ENCODE data around the gene WNT3. TPM values are rescaled to one million over a fixed set of nuclear protein-coding genes. Genes with fewer than 3 reads are reported as not detected.

Gene WNT3
- total RNA-seq: 2.0 and 2.4 TPM in 2 replicates
- long read RNA-seq, partial matches to known transcripts: 2 of 2 reads
- long read RNA-seq, other reads (novel, unspliced or antisense): 0 of 2 reads

DNA sequence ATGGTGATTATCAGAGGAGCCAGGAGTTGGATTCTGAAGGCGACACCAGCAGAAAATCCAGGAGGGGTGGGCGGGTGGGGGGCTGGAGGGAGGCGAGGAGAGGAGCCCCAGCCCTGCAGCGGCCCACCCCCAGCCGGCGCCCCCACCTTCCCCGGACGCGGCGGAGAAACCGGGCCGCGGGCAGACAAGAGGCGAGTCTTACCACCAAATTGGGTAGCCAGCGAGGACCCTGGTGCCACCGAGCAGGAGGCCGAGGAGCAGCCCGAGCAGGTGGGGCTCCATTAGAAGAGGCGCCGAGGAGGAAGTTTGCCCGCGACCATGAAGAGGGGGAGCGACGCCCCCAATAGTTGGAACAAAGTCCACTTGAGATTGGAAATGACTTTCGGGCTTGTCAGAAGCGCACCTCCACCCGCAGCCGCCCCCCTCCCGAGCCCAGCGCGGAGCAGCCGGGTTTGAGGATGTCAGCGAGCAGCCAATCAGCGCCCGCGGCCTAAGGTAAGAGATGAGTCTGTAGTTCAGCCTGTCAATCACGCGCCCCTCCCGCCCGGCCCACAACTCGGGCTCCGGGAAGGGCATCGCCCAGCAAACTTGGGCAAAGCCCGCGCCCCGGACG lies at the start of gene WNT3:
Gene WNT3 (minus strand): TSS at position 377 of the 613 bp plus-strand sequence. CDS start 95 bp downstream, at position 282.
- peaks cover 52% of the 10 kb centered on the region for H3K27me3 Mint-ChIP-seq (ENCODE audit: unreplicated experiment)
- DNase-seq (ENCODE audit: extremely low spot score, unreplicated experiment): no peak
- H3K4me3 Mint-ChIP-seq (ENCODE audit: unreplicated experiment): peak within 1 kb of the TSS; percentile 59
- no peaks in the 10 kb centered on the region for H3K36me3 Mint-ChIP-seq (ENCODE audit: unreplicated experiment)
- no peak for TF ChIP-seq CTCF (IDR thresholded peaks at IDR 0.05)
- H3K27ac Mint-ChIP-seq (ENCODE audit: unreplicated experiment): no peak within 1 kb of the TSS
- no peaks in the 10 kb centered on the region for H3K9me3 Mint-ChIP-seq (ENCODE audit: unreplicated experiment)
- peaks cover 15% of the 10 kb centered on the region for H3K4me1 Mint-ChIP-seq (ENCODE audit: unreplicated experiment)

- H3K4me3 Mint-ChIP-seq (ENCODE audit: unreplicated experiment): no peak overlapping the region
Measured at GRCh38 chr17:46866747-46867146, 48.3 kb upstream of the WNT3 start.

DNA sequence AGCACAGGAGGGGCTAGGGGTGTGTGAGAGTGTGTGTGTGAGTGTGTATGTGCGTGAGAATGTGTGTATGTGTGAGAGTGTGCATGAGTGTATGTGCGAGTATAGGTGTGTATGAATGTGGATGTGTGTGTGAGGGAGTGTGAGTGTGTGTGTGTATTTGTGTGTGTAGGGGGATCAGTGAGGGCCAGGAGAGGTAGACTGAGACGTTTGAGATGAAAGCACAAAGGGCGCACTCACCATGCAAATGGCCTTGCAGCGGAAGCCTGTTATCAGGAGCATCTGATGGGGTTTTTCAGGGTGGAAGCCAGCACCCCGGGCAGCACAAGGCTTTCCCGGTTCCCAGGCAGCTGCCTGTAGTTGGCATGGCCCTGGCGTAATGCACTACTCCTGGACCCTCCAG lies 47.8 kb upstream of the WNT3 start:
- TF ChIP-seq CTCF (IDR thresholded peaks at IDR 0.05): no peak
- H3K4me3 Mint-ChIP-seq (ENCODE audit: unreplicated experiment): no peak overlapping the region
- peaks cover 3% of the 10 kb centered on the region for H3K4me1 Mint-ChIP-seq (ENCODE audit: unreplicated experiment)
- no peak for DNase-seq (ENCODE audit: extremely low spot score, unreplicated experiment)
- peaks cover 3% of the 10 kb centered on the region for H3K27me3 Mint-ChIP-seq (ENCODE audit: unreplicated experiment)
- no peaks in the 10 kb centered on the region for H3K9me3 Mint-ChIP-seq (ENCODE audit: unreplicated experiment)
- no peak overlapping the region for H3K27ac Mint-ChIP-seq (ENCODE audit: unreplicated experiment)
- no peaks in the 10 kb centered on the region for H3K36me3 Mint-ChIP-seq (ENCODE audit: unreplicated experiment)

More at GRCh38 chr17:46866747-46867146, 48.3 kb upstream of the WNT3 start:
- no peaks in the 10 kb centered on the region for H3K36me3 Mint-ChIP-seq (ENCODE audit: unreplicated experiment)
- no peak overlapping the region for H3K27ac Mint-ChIP-seq (ENCODE audit: unreplicated experiment)
- DNase-seq (ENCODE audit: extremely low spot score, unreplicated experiment): no peak
- H3K4me1 Mint-ChIP-seq (ENCODE audit: unreplicated experiment): peaks cover 3% of the 10 kb centered on the region
- no peak for TF ChIP-seq CTCF (IDR thresholded peaks at IDR 0.05)
- H3K27me3 Mint-ChIP-seq (ENCODE audit: unreplicated experiment): peaks cover 3% of the 10 kb centered on the region
- H3K9me3 Mint-ChIP-seq (ENCODE audit: unreplicated experiment): no peaks in the 10 kb centered on the region

DNA sequence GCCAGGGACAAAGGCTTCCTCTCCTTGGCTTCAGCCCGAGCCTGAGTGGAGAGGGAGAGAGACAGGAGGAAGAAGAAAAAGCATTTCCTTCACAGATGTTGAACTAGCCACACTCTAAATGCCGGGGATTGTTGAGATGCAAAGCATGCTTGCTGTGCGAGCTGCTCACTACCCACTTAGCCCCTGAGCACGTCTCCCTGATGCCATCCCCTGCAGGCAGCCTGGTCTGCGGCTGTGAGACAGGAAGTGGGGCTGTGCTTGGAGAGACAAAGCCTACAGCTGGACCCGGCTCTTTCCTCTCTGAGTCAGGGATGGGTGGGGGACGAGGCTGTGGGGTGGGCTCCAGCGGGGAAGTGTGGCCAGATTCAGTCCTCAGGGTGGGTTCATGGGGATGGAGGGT lies 46.6 kb upstream of the WNT3 start:
- Mint-ChIP-seq H3K9me3 (ENCODE audit: unreplicated experiment) (no peaks in the 10 kb centered on the region), H3K36me3 (ENCODE audit: unreplicated experiment) (no peaks in the 10 kb centered on the region), H3K27me3 (ENCODE audit: unreplicated experiment) (peaks cover 3% of the 10 kb centered on the region), H3K4me3 (ENCODE audit: unreplicated experiment) (no peak overlapping the region), H3K27ac (ENCODE audit: unreplicated experiment) (no peak overlapping the region), H3K4me1 (ENCODE audit: unreplicated experiment) (peaks cover 3% of the 10 kb centered on the region)
- no peak for DNase-seq (ENCODE audit: extremely low spot score, unreplicated experiment)
- TF ChIP-seq CTCF (IDR thresholded peaks at IDR 0.05): no peak

GRCh38 chr17:46863383-46864121 lies 45.1 kb upstream of the WNT3 start:
- no peaks in the 10 kb centered on the region for H3K9me3 Mint-ChIP-seq (ENCODE audit: unreplicated experiment)
- TF ChIP-seq CTCF (IDR thresholded peaks at IDR 0.05): no peak
- no peak overlapping the region for H3K27ac Mint-ChIP-seq (ENCODE audit: unreplicated experiment)
- no peak overlapping the region for H3K4me3 Mint-ChIP-seq (ENCODE audit: unreplicated experiment)
- no peak for DNase-seq (ENCODE audit: extremely low spot score, unreplicated experiment)
- peaks cover 7% of the 10 kb centered on the region for H3K27me3 Mint-ChIP-seq (ENCODE audit: unreplicated experiment)
- peaks cover 3% of the 10 kb centered on the region for H3K4me1 Mint-ChIP-seq (ENCODE audit: unreplicated experiment)
- no peaks in the 10 kb centered on the region for H3K36me3 Mint-ChIP-seq (ENCODE audit: unreplicated experiment)
